Lower lobe of right lung (tissue), 2 donors: ENCODE data around the gene HAPLN2. TPM values are rescaled to one million over a fixed set of nuclear protein-coding genes. Genes with fewer than 3 reads are reported as not detected.
A peak's percentile ranks its signal among the peaks of the same experiment; 100 is the strongest.

Experiments used
- ATAC-seq, 2 donors: fragments of 200-7000 bp; cut with Tn5 transposase; one replicate each; pipeline ENCODE4 v1.9.1; 2020 to 2022; ENCODE audit warnings: mild to moderate bottlenecking in 2 of 2, moderate library complexity in 2 of 2
- DNase-seq: peaks from one replicate; pipeline ENCODE4 v3.0.0-alpha.2; 2020
- H3K27ac ChIP-seq: fragments of 200-600 bp; one replicate; pipeline ENCODE4 v1.8.0; 2022
- H3K27me3 ChIP-seq: fragments of 200-600 bp; one replicate; pipeline ENCODE4 v1.8.0; 2022; ENCODE audit warnings: low read depth
- H3K36me3 ChIP-seq: fragments of 200-600 bp; one replicate; pipeline ENCODE4 v1.8.0; 2022; ENCODE audit warnings: mild to moderate bottlenecking
- H3K4me1 ChIP-seq: fragments of 200-600 bp; one replicate; pipeline ENCODE4 v1.8.0; 2022
- H3K4me3 ChIP-seq: fragments of 200-600 bp; one replicate; pipeline ENCODE4 v1.8.0; 2022; ENCODE audit warnings: mild to moderate bottlenecking
- H3K9me3 ChIP-seq: fragments of 200-600 bp; one replicate; pipeline ENCODE4 v1.8.0; 2022
- intact Hi-C: fragments of 100-400 bp; cut with DNase I; formaldehyde crosslinking; loops from one replicate; pipeline ENCODE4 v1.11.0; 2022
- total RNA-seq: library from RNA; stranded (reverse); fragmentation: NEBNext Ultra II Directional; extraction: Animal tissue kit (Norgen Biotek cat#: 25700); gene quantifications from one replicate; pipeline ENCODE4 v1.2.1, GENCODE V29; 2021
- TF ChIP-seq, protein P1 (sequence below): fragments of 200-600 bp; IDR thresholded peaks from one replicate; pipeline ENCODE4 v1.8.0; 2022; ENCODE audit warnings: antibody characterized with exemption, mild to moderate bottlenecking
- donor health status: DM: no; HTN: yes; CAD: no; lungs with severe emphysema.

HAPLN2 gene
- total RNA-seq, 1 donor from 2014 or later = 0.21 TPM

DNA sequence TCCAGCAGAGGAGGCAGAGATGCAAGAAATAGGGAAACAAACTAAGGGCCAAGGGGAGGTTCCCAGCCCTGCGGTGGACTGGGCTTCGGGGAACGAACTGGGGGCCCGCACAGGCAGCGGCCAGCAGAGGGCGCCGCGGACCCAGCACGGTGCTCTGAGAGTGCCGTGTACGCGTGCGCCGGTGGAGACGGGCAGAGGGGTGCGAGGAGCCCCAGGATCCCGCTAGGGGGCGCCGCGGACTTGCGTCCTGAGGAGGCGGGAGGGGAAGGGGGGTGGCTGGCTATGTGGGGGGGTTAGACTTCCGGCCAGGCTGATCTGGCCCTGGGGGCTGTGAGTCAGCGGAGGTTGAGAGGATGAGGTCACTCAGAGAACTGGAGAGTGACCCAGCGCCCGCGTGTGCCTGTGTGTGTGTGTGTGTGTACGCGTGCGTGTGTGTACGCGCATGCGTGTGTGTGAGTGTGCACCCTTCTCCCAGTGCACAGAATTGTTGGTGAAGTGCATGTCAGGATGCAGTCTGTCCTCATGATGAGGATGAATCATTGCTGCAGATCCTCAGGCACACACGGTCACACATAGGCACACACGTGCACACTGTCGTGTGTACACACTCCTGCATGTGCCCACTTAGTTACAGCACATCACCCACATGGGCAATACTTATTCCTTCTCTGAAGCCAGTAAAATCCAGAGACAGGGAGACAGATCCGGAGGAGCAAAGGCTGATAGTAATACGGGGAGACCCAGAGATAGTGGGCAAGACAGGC, 41.0 kb downstream of the HAPLN2 start:
- H3K27ac ChIP-seq = peak overlapping the region; percentile 76
- intact Hi-C loops = no loop called here
- peak overlapping the region; percentile 23 for H3K4me3 ChIP-seq
- peaks cover 81% of the 10 kb centered on the region for H3K4me1 ChIP-seq
- H3K9me3 ChIP-seq = no peaks in the 10 kb centered on the region
- TF ChIP-seq, protein P1, sequence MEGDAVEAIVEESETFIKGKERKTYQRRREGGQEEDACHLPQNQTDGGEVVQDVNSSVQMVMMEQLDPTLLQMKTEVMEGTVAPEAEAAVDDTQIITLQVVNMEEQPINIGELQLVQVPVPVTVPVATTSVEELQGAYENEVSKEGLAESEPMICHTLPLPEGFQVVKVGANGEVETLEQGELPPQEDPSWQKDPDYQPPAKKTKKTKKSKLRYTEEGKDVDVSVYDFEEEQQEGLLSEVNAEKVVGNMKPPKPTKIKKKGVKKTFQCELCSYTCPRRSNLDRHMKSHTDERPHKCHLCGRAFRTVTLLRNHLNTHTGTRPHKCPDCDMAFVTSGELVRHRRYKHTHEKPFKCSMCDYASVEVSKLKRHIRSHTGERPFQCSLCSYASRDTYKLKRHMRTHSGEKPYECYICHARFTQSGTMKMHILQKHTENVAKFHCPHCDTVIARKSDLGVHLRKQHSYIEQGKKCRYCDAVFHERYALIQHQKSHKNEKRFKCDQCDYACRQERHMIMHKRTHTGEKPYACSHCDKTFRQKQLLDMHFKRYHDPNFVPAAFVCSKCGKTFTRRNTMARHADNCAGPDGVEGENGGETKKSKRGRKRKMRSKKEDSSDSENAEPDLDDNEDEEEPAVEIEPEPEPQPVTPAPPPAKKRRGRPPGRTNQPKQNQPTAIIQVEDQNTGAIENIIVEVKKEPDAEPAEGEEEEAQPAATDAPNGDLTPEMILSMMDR = peak; percentile 98
- H3K27me3 ChIP-seq = peaks cover 19% of the 10 kb centered on the region
- DNase-seq (peak; percentile 95), ATAC-seq (peak; percentile 90 to 95)
- H3K36me3 ChIP-seq = no peaks in the 10 kb centered on the region

GRCh38 chr1:156660752-156661112, 41.5 kb downstream of the HAPLN2 start:
- Histone ChIP-seq H3K4me3 (peak overlapping the region; percentile 23), H3K36me3 (no peaks in the 10 kb centered on the region), H3K9me3 (no peaks in the 10 kb centered on the region), H3K27ac (peak overlapping the region; percentile 76), H3K4me1 (peaks cover 86% of the 10 kb centered on the region), H3K27me3 (peaks cover 15% of the 10 kb centered on the region)
- ATAC-seq (no peak), DNase-seq (no peak)
- intact Hi-C loops = no loop called here
- TF ChIP-seq, protein P1 = no peak

DNA sequence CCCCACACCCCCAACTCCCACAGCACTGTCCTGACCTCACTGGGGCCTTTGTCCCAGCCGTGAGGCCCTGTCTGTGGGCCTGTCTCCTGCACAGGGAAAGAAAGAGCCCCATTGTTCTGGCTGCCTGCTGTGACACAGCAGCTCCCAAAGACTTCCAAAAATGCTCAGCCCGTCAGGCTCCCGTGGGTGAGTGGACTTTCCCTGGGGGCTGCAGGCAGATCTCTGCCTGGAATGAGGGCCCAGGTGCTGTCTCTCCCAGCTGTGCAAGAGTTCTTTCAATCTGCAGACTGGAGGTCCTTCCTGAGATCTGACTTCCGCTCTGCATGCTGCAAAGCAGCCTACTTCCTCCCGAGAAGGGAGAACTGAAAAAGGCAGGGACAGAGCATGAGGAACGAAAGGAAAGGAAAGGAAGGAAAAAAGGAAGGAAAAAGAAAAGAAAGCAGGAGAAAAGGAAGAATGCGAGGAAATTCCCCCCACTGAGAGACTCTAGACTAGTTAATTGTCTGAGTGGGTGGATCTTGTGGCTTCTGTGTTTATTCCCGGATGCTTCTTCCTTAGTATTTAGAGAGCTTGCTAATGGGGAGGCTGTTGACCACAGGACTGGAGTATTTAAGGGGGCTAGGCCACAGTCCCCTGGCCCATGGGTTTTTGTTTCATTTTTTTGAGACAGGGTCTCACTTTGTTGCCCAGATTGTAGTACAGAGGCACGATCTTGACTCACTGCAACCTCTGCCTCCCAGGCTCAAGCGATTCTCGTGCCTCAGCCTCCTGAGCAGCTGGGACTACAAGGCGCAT, 43.0 kb downstream of the HAPLN2 start:
- TF ChIP-seq, protein P1 = no peak
- peaks cover 92% of the 10 kb centered on the region for H3K4me1 ChIP-seq

DNA sequence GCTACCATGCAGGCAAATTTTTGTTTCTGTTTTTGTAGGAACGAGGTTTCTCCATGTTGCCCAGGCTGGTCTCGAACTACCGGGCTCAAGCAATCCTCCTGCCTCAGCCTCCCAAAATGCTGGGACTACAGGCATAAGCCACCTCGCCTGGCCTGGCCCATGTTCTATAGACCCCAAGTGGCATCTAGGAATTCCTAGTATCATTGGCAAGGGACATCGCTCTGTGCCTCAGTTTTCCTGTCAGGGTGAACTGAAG, 43.5 kb downstream of the HAPLN2 start:
- Histone ChIP-seq H3K9me3 (no peaks in the 10 kb centered on the region), H3K36me3 (no peaks in the 10 kb centered on the region), H3K4me1 (peaks cover 92% of the 10 kb centered on the region), H3K27me3 (no peaks in the 10 kb centered on the region), H3K4me3 (no peak overlapping the region), H3K27ac (peak overlapping the region; percentile 76)
- TF ChIP-seq, protein P1 = no peak
- no peak for ATAC-seq
- intact Hi-C loops = no loop called here
- no peak for DNase-seq

More for the DNA sequence above, 43.0 kb downstream of the HAPLN2 start:
- no peak for ATAC-seq
- Histone ChIP-seq H3K36me3 (no peaks in the 10 kb centered on the region), H3K27ac (peak overlapping the region; percentile 76), H3K4me3 (no peak overlapping the region), H3K9me3 (no peaks in the 10 kb centered on the region), H3K27me3 (peaks cover under 1% of the 10 kb centered on the region)
- intact Hi-C loops = no loop called here
- DNase-seq = no peak

DNA sequence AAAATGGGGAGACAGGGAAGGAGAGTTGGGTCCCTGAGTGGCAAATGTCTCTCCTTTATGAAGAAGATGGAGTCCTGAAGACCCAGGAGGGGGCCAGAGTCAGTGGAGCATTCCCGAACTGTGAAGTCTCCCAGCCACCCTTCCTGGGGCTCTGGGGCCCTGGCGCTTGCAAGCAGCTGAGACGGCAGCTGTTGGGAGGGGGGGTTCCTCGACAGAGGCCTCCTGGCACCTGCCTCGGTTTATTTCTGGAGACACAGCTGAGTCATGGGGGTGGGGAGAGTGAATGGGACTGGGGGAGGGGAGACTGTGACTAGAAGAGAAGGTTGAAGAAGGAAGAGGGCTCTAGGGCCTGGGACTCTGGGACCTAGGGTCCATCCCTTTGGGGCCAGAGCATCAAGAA, 44.0 kb downstream of the HAPLN2 start:
- DNase-seq (no peak), ATAC-seq (no peak)
- TF ChIP-seq, protein P1 = no peak
- Histone ChIP-seq H3K27ac (peak overlapping the region; percentile 76), H3K36me3 (no peaks in the 10 kb centered on the region), H3K9me3 (no peaks in the 10 kb centered on the region), H3K4me3 (no peak overlapping the region), H3K27me3 (no peaks in the 10 kb centered on the region), H3K4me1 (peaks cover 94% of the 10 kb centered on the region)
- intact Hi-C loops = no loop called here
